GM04504 (cell line): ENCODE results near the gene CST11.
"Not testable (repeated sequence)": the region's sequence is repeated elsewhere in the genome, so short reads cannot be mapped to it uniquely, and the experiment has no call there.

ENCODE experiments used
- DNase-seq: peaks from one replicate; pipeline ENCODE4 v3.0.0-alpha.2; 2012; ENCODE audit warnings: low read depth

CST11 gene, protein sequence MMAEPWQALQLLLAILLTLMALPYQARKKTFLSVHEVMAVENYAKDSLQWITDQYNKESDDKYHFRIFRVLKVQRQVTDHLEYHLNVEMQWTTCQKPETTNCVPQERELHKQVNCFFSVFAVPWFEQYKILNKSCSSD

DNA sequence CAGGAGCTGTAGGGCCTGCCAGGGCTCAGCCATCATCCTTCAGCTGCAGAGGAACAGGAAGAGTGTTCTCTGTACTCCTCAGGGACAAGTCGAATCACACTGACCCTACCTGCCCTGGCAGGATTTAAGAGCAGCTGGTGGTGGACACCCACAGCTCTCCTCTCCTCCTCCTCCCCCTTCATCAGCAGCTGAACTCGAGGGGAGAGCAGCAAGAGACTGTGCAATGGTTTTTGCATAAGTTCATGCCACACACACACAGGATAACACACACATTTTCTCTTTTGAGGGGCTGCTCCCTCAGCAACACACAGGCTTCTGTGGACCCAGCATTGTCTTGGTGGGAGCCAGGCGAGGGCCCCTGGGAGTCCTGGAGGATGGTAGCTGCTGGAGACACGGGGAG is at the start of gene CST11:
Gene CST11, minus strand, starts transcription at position 101 of the 400 bp plus-strand sequence. Its CDS starts 65 bp downstream, at position 36.
- DNase-seq, result no peak

- no peak for DNase-seq
Measured at GRCh38 chr20:23501926-23502325, 49.2 kb upstream of the CST11 start.

- no peak for DNase-seq
Measured at GRCh38 chr20:23497536-23497935, 44.9 kb upstream of the CST11 start.

GRCh38 chr20:23493172-23493772 is 40.6 kb upstream of the CST11 start:
- DNase-seq, result no peak

- no peak for DNase-seq
Measured at GRCh38 chr20:23492292-23492691, 39.6 kb upstream of the CST11 start.

DNA sequence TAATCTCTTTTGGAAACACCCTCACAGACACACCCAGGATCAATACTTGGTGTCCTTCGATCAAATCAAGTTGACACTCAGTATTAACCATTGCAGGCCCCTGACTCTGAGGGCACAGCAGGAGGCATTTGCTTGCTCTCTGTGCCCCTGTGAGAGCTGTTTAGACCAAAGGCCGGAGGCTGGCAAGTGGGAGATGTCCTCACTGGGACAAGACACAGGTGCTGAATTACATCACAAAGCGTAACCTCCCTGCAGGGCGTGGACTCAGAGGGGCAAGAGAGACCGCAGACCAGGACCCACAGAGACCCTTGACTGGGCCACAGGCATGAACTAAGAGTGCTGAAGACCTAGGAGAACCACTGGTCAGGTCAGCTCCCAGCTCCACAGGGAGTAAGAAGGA is 38.1 kb upstream of the CST11 start, which contains the start of gene CST8:
Gene CST8, plus strand, starts transcription at position 301 of the 400 bp plus-strand sequence. CDS start 551 bp downstream, outside the sequence.
- no peak for DNase-seq

DNA sequence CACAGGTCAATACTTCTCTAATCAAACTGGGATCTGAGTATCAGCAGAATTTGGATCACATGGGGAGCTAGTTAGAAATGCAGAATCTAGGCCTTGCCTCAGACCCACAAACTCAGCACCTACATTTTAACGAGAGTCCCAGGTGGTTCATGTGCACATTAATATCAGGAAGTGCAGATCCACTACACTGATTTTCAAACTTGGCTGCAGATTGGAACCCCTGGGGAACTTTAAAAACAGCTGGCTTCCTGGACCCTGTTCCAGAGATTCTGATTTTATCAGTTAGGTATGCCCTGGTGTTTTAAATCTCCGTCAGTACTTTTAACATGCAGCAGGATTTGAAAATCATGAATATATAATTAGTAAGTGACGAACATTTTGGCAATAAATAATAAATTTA is 36.3 kb upstream of the CST11 start:
- no peak for DNase-seq

GRCh38 chr20:23488470-23488869 is 35.8 kb upstream of the CST11 start:
- no peak for DNase-seq

- no peak for DNase-seq
Measured at GRCh38 chr20:23484081-23484480, 31.4 kb upstream of the CST11 start.

DNA sequence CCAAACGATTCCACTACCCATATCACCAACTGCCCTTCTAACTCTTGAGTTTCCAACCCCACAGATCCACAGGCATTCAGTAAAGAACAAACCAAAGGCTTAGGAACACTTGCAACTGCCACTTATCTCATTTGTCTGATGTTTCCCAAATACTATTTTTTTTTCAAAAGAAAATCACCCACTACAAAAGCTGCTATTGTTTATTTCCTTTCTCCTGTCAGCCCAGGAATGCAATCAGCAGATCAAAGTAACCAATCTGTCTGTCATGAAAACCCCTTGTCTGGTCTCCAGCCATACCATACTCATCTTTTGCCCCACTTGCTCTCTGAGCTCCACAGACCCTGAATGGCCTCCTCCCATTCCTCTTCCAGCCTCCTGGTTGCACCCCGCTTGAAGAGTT is 29.5 kb upstream of the CST11 start:
- no peak for DNase-seq

DNA sequence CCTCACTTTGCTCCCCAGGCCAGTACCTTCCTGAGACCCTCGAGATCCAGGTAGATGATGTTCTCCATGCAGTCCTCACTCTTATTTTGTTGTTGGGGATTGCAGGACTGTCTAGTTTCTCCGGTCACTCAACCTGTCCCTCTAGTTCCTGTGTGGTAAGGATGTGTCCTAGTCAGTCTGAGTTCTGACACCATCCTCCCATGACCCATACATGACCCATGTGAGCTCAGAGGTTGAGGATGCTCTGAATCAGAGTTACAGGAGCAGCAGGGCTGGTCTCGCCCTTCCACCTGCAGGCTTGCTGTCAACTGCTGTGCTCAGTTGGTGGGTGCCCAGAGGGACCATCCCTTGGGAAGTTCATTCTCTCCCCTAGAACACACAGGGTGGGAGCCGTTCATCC is 26.4 kb upstream of the CST11 start:
- no peak for DNase-seq

GRCh38 chr20:23477223-23477622 is 24.5 kb upstream of the CST11 start:
- DNase-seq, result no peak

- DNase-seq, result no peak
Measured at GRCh38 chr20:23476015-23476754, 23.5 kb upstream of the CST11 start.

DNA sequence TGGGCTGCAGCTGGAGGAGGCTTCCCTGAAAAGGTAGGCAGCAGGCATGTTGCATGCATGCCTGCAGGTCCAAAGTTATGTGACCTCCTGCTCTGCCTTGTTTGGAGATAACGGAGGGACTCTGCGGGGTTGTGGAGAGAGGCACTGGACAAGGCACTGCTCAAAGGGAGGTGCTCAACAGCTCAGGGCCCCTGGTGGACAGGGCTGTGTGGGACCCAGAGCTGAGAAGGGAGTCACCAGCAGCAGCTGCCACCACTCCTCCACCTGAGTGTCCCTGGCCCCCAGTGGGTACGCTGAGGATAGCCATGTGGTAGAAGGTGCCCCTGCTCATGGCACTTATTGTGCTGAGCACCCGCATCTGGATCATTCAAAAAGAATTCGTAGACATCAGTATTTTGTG is 22.7 kb upstream of the CST11 start:
- DNase-seq, result no peak

- DNase-seq, result not testable (repeated sequence)
Measured at GRCh38 chr20:23473293-23473692, 20.6 kb upstream of the CST11 start.

DNA sequence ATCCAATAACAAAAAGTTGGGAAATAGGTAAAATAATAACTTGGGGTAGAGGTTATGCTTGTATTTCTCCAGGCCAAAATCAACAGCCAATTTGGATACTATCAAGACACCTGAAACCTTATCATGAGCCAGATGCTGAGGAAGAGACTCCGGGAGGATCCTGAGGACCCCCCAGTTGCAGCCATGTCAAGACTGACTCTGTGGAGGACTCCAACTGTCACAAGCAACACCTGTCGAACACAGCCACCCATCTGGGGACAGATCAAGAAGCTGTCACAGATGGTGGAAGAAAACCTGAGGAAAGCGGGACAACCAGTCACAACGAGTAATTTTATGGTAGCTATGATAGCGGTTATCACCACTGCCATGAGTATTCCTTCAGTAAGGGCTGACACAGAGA is 19.6 kb upstream of the CST11 start:
- DNase-seq, result not testable (repeated sequence)

GRCh38 chr20:23466961-23467360 is 14.3 kb upstream of the CST11 start:
- DNase-seq, result not testable (repeated sequence)

DNA sequence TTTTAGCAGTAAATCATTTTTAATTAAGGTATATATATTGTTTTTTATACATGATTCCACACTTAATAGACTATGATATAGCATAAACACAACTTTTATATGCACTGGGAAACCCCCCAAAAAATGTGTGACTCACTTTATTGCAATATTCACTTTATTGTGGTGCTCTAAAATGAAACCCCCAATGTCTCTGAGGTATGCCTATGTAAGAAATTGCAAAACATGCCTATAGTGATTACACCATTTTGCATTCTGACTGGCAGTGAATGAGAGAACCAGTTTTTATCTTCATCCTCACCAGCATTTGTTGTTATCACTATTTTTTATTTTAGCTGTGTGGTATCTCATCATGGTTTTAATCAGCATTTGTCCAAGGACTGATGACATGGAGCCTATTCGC is 8.5 kb upstream of the CST11 start:
- no peak for DNase-seq

- no peak for DNase-seq
Measured at GRCh38 chr20:23459461-23460150, 6.9 kb upstream of the CST11 start.

- DNase-seq, result no peak
Measured at GRCh38 chr20:23456873-23457272, 4.2 kb upstream of the CST11 start.

DNA sequence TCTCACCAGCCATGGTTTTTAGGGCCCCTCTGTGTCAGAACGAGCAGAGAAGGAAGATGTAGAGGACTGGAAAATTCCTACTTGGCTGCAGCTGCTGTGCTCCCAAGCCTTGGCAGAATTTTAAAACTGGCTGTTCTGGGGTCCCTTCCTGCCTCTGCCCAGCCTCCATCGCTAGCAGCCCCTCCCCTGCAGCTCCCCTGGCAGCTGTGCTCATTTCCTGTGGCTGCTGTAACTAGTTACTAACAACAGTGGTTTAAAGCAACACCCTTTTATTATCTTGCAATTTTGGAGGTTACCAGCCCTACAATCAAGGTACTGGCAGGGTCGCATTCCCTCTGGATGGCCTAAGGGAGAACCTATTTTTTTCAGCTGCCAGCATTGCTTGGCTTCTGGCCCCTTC is 3.7 kb upstream of the CST11 start:
- no peak for DNase-seq

DNA sequence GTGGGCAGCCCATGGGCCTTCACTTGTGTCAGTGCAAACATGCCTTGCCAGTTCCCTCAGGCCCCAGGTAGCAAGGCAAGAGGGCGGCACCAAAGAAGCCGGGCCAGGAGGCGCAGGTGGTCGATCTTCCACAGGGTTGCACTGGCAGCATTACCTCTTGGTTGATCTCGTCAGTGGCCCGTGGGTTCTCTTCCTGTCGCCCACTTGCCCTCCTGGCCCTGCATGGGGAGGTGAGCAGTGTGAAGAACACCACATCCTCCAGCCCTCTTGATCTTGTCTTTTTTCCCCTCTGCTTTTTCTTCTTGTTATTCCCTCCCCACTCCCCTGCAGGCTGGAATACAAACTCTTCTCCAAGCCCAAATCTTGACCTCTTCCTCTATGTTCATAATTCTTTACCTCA is 3.0 kb upstream of the CST11 start:
- no peak for DNase-seq

- no peak for DNase-seq
Measured at GRCh38 chr20:23454816-23455215, 2.1 kb upstream of the CST11 start.
